Transverse colon (tissue), 4 donors: ENCODE measurements around the gene DLG2. TPM values are rescaled to one million over a fixed set of nuclear protein-coding genes. Genes with fewer than 3 reads are reported as not detected.

Experiments
- DNase-seq: peaks from one replicate; pipeline ENCODE4 v3.0.0-alpha.2; 2019
- H3K27ac ChIP-seq, 4 donors: fragments of 200-600 bp; sonication (generic); 2 replicates each; pipeline ENCODE4 v1.5.1; 2016 to 2018; ENCODE audit warnings: inconsistent platforms in 4 of 4
- H3K27me3 ChIP-seq: fragments of 200-600 bp; sonication (generic); 2 replicates; pipeline ENCODE4 v1.5.1; 2017; ENCODE audit warnings: inconsistent platforms
- H3K36me3 ChIP-seq, 4 donors: fragments of 200-600 bp; sonication (generic); 2 replicates each; pipeline ENCODE4 v1.5.1; 2017 to 2019; ENCODE audit warnings: inconsistent platforms in 4 of 4
- H3K4me1 ChIP-seq, 4 donors: fragments of 200-600 bp; sonication (generic); 2 replicates each; pipeline ENCODE4 v1.5.1; 2017 to 2020; ENCODE audit warnings: inconsistent platforms in 4 of 4
- H3K4me3 ChIP-seq, 4 donors: fragments of 200-600 bp; sonication (generic); 1 replicate in 1 of 4; 2 replicates in 3 of 4; pipeline versions ENCODE4 v1.5.1 to v1.6.1; 2017 to 2019; ENCODE audit warnings: inconsistent platforms in 4 of 4
- H3K9me3 ChIP-seq, 2 donors: fragments of 200-600 bp; sonication (generic); 2 replicates each; pipeline ENCODE4 v1.5.1; 2017 to 2019; ENCODE audit warnings: inconsistent platforms in 2 of 2
- CTCF ChIP-seq, 5 experiments: fragments of 200-600 bp in 3 of 5; fragments of 450-650 bp in 2 of 5; sonication (generic) in 3 of 5; IDR thresholded peaks; 1 replicate in 2 of 5; 2 replicates in 3 of 5; pipeline ENCODE4 v1.5.1; 2016 to 2017; ENCODE audit warnings: antibody characterized with exemption in 5 of 5, inconsistent platforms in 3 of 5, mild to moderate bottlenecking in 2 of 5, moderate library complexity in 1 of 5
- EP300 ChIP-seq: sonication (generic); formaldehyde crosslinking; IDR thresholded peaks from one replicate; pipeline ENCODE4 v1.6.1; 2017; ENCODE audit warnings: antibody characterized with exemption, low read depth
- POLR2A ChIP-seq: fragments of 450-650 bp; IDR thresholded peaks from one replicate; pipeline ENCODE4 v1.6.1; 2016; ENCODE audit warnings: antibody characterized with exemption, mild to moderate bottlenecking, moderate library complexity
- POLR2AphosphoS5 ChIP-seq, 3 donors: sonication (generic); formaldehyde crosslinking; IDR thresholded peaks; one replicate each; pipeline ENCODE4 v1.6.1; 2016; ENCODE audit warnings: antibody characterized with exemption in 3 of 3
- WGBS, 2 donors: methylation state at CpG; one replicate each; pipeline ENCODE4 v1.1.5; 2018; ENCODE audit warnings: low coverage in 1 of 2; 5-methylcytosine and 5-hydroxymethylcytosine counted together
- in situ Hi-C, 4 donors: fragments of 200-750 bp; cut with MboI; loops; one replicate each; pipeline versions ENCODE4 v1.15.0 to v1.15.1; 2017; ENCODE audit warnings: low sequenced_read_pairs in 3 of 4, low pct_ligation_motif_present in 1 of 4, low pct_unique_long_range_greater_than_20kb in 1 of 4
- intact Hi-C: fragments of 100-400 bp; cut with DNase I; formaldehyde crosslinking; loops from one replicate; pipeline ENCODE4 v1.15.1; 2023; ENCODE audit warnings: low total_unique reads
- total RNA-seq, 4 donors: library from RNA; depleted of rRNA; stranded (reverse); fragments of >200 nt; gene quantifications; one replicate each; pipeline ENCODE4 v1.1.0, GENCODE V29; 2016

Gene DLG2
- total RNA-seq, 4 donors from 2014 or later: 1.9 to 28.3 (median 3.7) TPM

DNA sequence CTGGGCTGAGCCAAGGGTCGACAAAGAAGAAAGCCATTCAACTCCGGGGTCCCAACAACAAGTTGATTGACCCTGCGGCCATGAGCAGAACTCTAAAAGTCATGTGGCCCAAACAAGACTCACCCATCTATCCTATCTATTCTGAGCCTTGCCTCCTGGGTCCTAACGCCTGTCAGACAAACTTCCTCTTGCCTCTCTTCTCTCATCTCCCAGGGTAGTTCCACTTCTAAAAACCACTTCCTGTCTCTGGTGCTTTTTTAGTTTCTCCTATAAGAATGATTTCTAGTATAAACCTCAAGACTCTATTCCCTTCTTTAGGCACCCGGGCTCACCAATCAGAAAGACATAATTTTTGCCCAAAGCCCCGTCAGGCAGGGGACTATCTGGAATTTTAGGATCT is 530.2 kb downstream of the DLG2 start:
- DNase-seq: no peak
- Histone ChIP-seq H3K36me3 (no peaks in the 10 kb centered on the region), H3K4me3 (no peak overlapping the region), H3K4me1 (no peaks in the 10 kb centered on the region), H3K9me3 (no peaks in the 10 kb centered on the region), H3K27ac (no peak overlapping the region), H3K27me3 (no peaks in the 10 kb centered on the region)
- 80 to 82% methylated on average over 3 to 6 of the region's 6 CpGs for WGBS, 2 donors
- TF ChIP-seq POLR2A: no peak
- no peak for TF ChIP-seq EP300
- no peak for TF ChIP-seq CTCF (IDR thresholded peaks at IDR 0.05)
- TF ChIP-seq POLR2AphosphoS5 (IDR thresholded peaks at IDR 0.05): no peak
- in situ Hi-C loops: no loop called here
- intact Hi-C loops: no loop called here

GRCh38 chr11:85095239-85095638 is 531.9 kb downstream of the DLG2 start:
- intact Hi-C loops: no loop called here
- H3K27me3 ChIP-seq: no peaks in the 10 kb centered on the region
- no peak overlapping the region for H3K27ac ChIP-seq
- no peaks in the 10 kb centered on the region for H3K4me1 ChIP-seq
- H3K9me3 ChIP-seq: no peaks in the 10 kb centered on the region
- H3K4me3 ChIP-seq: no peak overlapping the region
- DNase-seq: no peak
- in situ Hi-C loops: no loop called here
- no peak for TF ChIP-seq CTCF (IDR thresholded peaks at IDR 0.05)
- no peak for TF ChIP-seq POLR2A
- TF ChIP-seq EP300: no peak
- TF ChIP-seq POLR2AphosphoS5 (IDR thresholded peaks at IDR 0.05): no peak
- H3K36me3 ChIP-seq: no peaks in the 10 kb centered on the region

DNA sequence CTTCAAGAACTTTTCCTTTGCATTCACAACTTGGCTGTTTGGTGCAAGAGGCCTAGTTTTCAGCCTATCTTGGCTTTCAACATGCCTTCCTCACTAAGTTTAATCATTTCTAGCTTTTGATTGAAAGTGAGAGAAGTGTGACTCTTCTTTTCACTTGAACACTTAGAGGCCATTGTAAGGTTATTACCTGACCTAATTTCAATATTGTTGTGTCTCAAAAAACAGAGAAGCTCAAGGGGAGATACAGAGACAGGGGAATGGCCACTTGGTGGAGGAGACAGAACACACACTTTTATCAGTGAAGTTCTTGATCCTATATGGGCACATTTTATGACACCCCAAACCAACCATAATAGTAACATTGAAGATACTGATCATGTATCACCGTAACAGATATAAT is 532.3 kb downstream of the DLG2 start:
- Histone ChIP-seq H3K4me3 (no peak overlapping the region), H3K27ac (no peak overlapping the region), H3K4me1 (no peaks in the 10 kb centered on the region), H3K27me3 (no peaks in the 10 kb centered on the region), H3K9me3 (no peaks in the 10 kb centered on the region), H3K36me3 (no peaks in the 10 kb centered on the region)
- DNase-seq: no peak
- TF ChIP-seq POLR2A (no peak), EP300 (no peak), CTCF (IDR thresholded peaks at IDR 0.05) (no peak), POLR2AphosphoS5 (IDR thresholded peaks at IDR 0.05) (no peak)
- 66 to 78% methylated on average over 1 of the region's 1 CpG for WGBS, 2 donors
- intact Hi-C loops (no loop called here), in situ Hi-C loops (no loop called here)

GRCh38 chr11:85089654-85090053 is 537.5 kb downstream of the DLG2 start:
- DNase-seq: no peak
- TF ChIP-seq CTCF (IDR thresholded peaks at IDR 0.05) (no peak), EP300 (no peak), POLR2AphosphoS5 (IDR thresholded peaks at IDR 0.05) (no peak), POLR2A (no peak)
- 85 to 88% methylated on average over 1 of the region's 1 CpG for WGBS, 2 donors
- no peak overlapping the region for H3K27ac ChIP-seq
- intact Hi-C loops (no loop called here), in situ Hi-C loops (no loop called here)
- no peak overlapping the region for H3K4me3 ChIP-seq
- no peaks in the 10 kb centered on the region for H3K36me3 ChIP-seq
- no peaks in the 10 kb centered on the region for H3K4me1 ChIP-seq
- no peaks in the 10 kb centered on the region for H3K27me3 ChIP-seq
- H3K9me3 ChIP-seq: no peaks in the 10 kb centered on the region
